MG63 (cell line): ENCODE results near the gene NR2F1-AS1. TPM values are rescaled to one million over a fixed set of nuclear protein-coding genes. Genes with fewer than 3 reads are reported as not detected.

Source experiments
- DNase-seq: peaks from one replicate; pipeline ENCODE4 v3.0.0-alpha.2; 2020
- H3K27me3 ChIP-seq: fragments of 250-450 bp; sonication (Bioruptor Pico); 2 replicates; pipeline ENCODE4 v1.5.1; 2020; ENCODE audit warnings: mild to moderate bottlenecking, moderate library complexity
- H3K36me3 ChIP-seq: fragments of 250-450 bp; sonication (Bioruptor Pico); 2 replicates; pipeline ENCODE4 v1.5.1; 2020; ENCODE audit warnings: mild to moderate bottlenecking, moderate library complexity
- H3K4me3 ChIP-seq: fragments of 250-450 bp; sonication (Bioruptor Pico); 2 replicates; pipeline ENCODE4 v1.5.1; 2020; ENCODE audit warnings: mild to moderate bottlenecking, moderate library complexity
- H3K9me3 ChIP-seq: fragments of 250-450 bp; sonication (Bioruptor Pico); 2 replicates; pipeline ENCODE4 v1.5.1; 2020; ENCODE audit warnings: mild to moderate bottlenecking, moderate library complexity
- total RNA-seq: library from RNA; depleted of rRNA; stranded (reverse); fragments of >200 nt; shearing (Covaris generic); gene quantifications from 2 replicates; pipeline ENCODE4 v1.2.3, GENCODE V29; 2014; ENCODE audit warnings: low replicate concordance

Gene NR2F1-AS1
- total RNA-seq, 1 experiment from 2014 or later = 15.1 TPM

GRCh38 chr5:93595420-93596147 lies 14.6 kb upstream of the NR2F1-AS1 start:
- H3K4me3 ChIP-seq = no peak overlapping the region
- no peaks in the 10 kb centered on the region for H3K27me3 ChIP-seq
- H3K9me3 ChIP-seq = no peaks in the 10 kb centered on the region
- no peak for DNase-seq
- peaks cover 45% of the 10 kb centered on the region for H3K36me3 ChIP-seq

GRCh38 chr5:93594591-93595419 lies 13.8 kb upstream of the NR2F1-AS1 start:
- DNase-seq = no peak
- H3K4me3 ChIP-seq = no peak overlapping the region
- H3K9me3 ChIP-seq = no peaks in the 10 kb centered on the region
- H3K36me3 ChIP-seq = peaks cover 52% of the 10 kb centered on the region
- H3K27me3 ChIP-seq = no peaks in the 10 kb centered on the region

- peaks cover 64% of the 10 kb centered on the region for H3K36me3 ChIP-seq
- no peaks in the 10 kb centered on the region for H3K27me3 ChIP-seq
- H3K4me3 ChIP-seq = no peak overlapping the region
- no peaks in the 10 kb centered on the region for H3K9me3 ChIP-seq
- DNase-seq = no peak
These were observed 12.6 kb upstream of the NR2F1-AS1 start for GRCh38 chr5:93593476-93594131.

GRCh38 chr5:93592883-93593282 lies 11.9 kb upstream of the NR2F1-AS1 start:
- H3K4me3 ChIP-seq = no peak overlapping the region
- DNase-seq = no peak
- no peaks in the 10 kb centered on the region for H3K27me3 ChIP-seq
- no peaks in the 10 kb centered on the region for H3K9me3 ChIP-seq
- peaks cover 68% of the 10 kb centered on the region for H3K36me3 ChIP-seq

- no peak overlapping the region for H3K4me3 ChIP-seq
- no peak for DNase-seq
- H3K9me3 ChIP-seq = no peaks in the 10 kb centered on the region
- H3K27me3 ChIP-seq = no peaks in the 10 kb centered on the region
- peaks cover 75% of the 10 kb centered on the region for H3K36me3 ChIP-seq
These were observed 10.4 kb upstream of the NR2F1-AS1 start for GRCh38 chr5:93591323-93591945.

- H3K36me3 ChIP-seq = peaks cover 78% of the 10 kb centered on the region
- H3K9me3 ChIP-seq = no peaks in the 10 kb centered on the region
- H3K27me3 ChIP-seq = no peaks in the 10 kb centered on the region
- H3K4me3 ChIP-seq = no peak overlapping the region
- DNase-seq = no peak
These were observed 9.5 kb upstream of the NR2F1-AS1 start for GRCh38 chr5:93590493-93590892.

GRCh38 chr5:93589829-93590215 lies 8.8 kb upstream of the NR2F1-AS1 start:
- Histone ChIP-seq H3K4me3 (no peak overlapping the region), H3K27me3 (no peaks in the 10 kb centered on the region), H3K9me3 (no peaks in the 10 kb centered on the region), H3K36me3 (peaks cover 72% of the 10 kb centered on the region)
- no peak for DNase-seq

GRCh38 chr5:93589152-93589828 lies 8.3 kb upstream of the NR2F1-AS1 start:
- Histone ChIP-seq H3K9me3 (no peaks in the 10 kb centered on the region), H3K4me3 (no peak overlapping the region), H3K27me3 (no peaks in the 10 kb centered on the region), H3K36me3 (peaks cover 66% of the 10 kb centered on the region)
- DNase-seq = no peak

GRCh38 chr5:93588352-93589151 lies 7.5 kb upstream of the NR2F1-AS1 start:
- Histone ChIP-seq H3K4me3 (no peak overlapping the region), H3K36me3 (peaks cover 59% of the 10 kb centered on the region), H3K27me3 (no peaks in the 10 kb centered on the region), H3K9me3 (no peaks in the 10 kb centered on the region)
- DNase-seq = no peak

- Histone ChIP-seq H3K4me3 (no peak overlapping the region), H3K36me3 (peaks cover 51% of the 10 kb centered on the region), H3K27me3 (no peaks in the 10 kb centered on the region), H3K9me3 (no peaks in the 10 kb centered on the region)
- DNase-seq = no peak
These were observed 6.8 kb upstream of the NR2F1-AS1 start for GRCh38 chr5:93587597-93588351.

- H3K4me3 ChIP-seq = peak overlapping the region; percentile 79
- H3K9me3 ChIP-seq = no peaks in the 10 kb centered on the region
- DNase-seq = no peak
- H3K36me3 ChIP-seq = peaks cover 46% of the 10 kb centered on the region
- H3K27me3 ChIP-seq = no peaks in the 10 kb centered on the region
These were observed 5.9 kb upstream of the NR2F1-AS1 start for GRCh38 chr5:93586736-93587596.

- DNase-seq = no peak
- Histone ChIP-seq H3K27me3 (no peaks in the 10 kb centered on the region), H3K36me3 (peaks cover 37% of the 10 kb centered on the region), H3K4me3 (peak overlapping the region; percentile 79), H3K9me3 (no peaks in the 10 kb centered on the region)
These were observed 4.9 kb upstream of the NR2F1-AS1 start for GRCh38 chr5:93585767-93586385.

GRCh38 chr5:93585041-93585766 lies 4.2 kb upstream of the NR2F1-AS1 start:
- Histone ChIP-seq H3K9me3 (no peaks in the 10 kb centered on the region), H3K4me3 (peak overlapping the region; percentile 79), H3K36me3 (peaks cover 30% of the 10 kb centered on the region), H3K27me3 (no peaks in the 10 kb centered on the region)
- DNase-seq = peak; percentile 74
